ENCODE measurements around the gene PGC.

DNA sequence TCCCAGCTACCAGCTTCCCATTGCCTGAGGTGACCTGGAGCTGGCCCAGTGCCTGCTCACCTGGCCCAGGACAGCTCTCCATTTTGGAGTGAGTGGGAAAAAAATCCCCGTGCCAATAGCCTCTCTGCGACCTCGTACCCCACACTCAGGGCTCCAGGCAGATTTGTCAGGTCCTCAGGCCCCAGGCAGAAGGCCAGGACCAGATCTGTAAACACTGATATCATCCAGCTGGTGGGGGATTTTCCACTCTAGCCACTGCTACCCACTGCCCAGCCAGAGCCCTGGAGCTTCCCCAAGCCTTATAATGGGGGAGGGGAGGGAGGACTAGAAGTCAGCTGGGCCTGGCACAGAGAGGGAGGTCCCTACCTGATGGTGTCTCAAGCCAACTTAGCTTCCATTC lies 1.3 kb upstream of the PGC start:
- TF ChIP-seq, protein P1, sequence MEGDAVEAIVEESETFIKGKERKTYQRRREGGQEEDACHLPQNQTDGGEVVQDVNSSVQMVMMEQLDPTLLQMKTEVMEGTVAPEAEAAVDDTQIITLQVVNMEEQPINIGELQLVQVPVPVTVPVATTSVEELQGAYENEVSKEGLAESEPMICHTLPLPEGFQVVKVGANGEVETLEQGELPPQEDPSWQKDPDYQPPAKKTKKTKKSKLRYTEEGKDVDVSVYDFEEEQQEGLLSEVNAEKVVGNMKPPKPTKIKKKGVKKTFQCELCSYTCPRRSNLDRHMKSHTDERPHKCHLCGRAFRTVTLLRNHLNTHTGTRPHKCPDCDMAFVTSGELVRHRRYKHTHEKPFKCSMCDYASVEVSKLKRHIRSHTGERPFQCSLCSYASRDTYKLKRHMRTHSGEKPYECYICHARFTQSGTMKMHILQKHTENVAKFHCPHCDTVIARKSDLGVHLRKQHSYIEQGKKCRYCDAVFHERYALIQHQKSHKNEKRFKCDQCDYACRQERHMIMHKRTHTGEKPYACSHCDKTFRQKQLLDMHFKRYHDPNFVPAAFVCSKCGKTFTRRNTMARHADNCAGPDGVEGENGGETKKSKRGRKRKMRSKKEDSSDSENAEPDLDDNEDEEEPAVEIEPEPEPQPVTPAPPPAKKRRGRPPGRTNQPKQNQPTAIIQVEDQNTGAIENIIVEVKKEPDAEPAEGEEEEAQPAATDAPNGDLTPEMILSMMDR (IDR thresholded peaks at IDR 0.05; ENCODE audit: low read length) = no peak
- no peak for TF ChIP-seq EZH2 (optimal IDR thresholded peaks at IDR 0.05; ENCODE audit: low read depth, low read length)

Measured in MM.1S (cell line).